ENCODE results near the gene KBTBD3.
"Not testable (repeated sequence)": the region's sequence is repeated elsewhere in the genome, so short reads cannot be mapped to it uniquely, and the experiment has no call there.

Gene KBTBD3

GRCh38 chr11:106003094-106003493 is 74.1 kb downstream of the KBTBD3 start:
- DNase-seq = not testable (repeated sequence)

DNA sequence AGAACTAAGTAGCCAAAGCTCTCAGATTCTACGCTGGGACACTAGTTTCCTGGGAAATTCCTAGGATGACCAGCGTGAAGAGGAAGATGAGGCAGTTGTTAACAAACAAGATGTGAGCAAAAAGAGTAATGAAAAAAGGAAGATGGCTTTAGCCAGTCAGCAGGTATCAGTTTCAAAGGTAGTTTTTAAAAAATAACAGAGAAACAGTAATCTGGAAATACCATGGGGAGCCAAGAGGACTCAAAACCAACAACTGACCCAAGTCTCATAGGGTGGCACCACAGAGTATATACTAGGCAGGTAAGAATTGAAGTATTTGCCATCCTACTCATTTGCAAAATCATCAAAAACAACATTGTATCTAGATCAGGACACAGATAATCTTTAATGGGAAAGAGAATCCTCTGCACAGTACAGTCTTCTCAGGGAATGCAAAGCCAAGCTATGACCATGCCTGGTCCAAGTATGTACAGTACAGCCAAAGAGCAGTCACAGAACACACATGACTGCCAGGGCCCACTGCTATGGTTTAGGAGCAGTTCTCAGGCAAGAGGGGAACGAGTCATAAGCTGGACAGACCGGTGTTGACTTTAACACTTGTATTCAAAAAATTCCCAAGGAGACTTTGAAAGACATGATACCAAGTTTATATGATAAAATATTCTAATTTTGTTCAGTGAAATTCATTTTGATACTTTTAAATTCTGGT is 75.7 kb downstream of the KBTBD3 start:
- no peak for DNase-seq

Data from stimulated activated CD4-positive, alpha-beta T cell treated with anti-CD3 and anti-CD28 coated beads, Interleukin-1b, Interleukin-23, amount 100 ng/mL, for 48 hours (primary cell).